ENCODE results near the gene SNRPE. TPM values are rescaled to one million over a fixed set of nuclear protein-coding genes. Genes with fewer than 3 reads are reported as not detected.

Gene SNRPE
- total RNA-seq (2021; ENCODE audit: unreplicated experiment) = 217 TPM
- polyA plus RNA-seq (2012; ENCODE audit: insufficient read length) = 164 TPM
- Bru-seq, nascent RNA = percentile 96 among the genes with signal in this experiment
- percentile 91 among the genes with signal in this experiment for BruChase-seq, experiment 1, labeled RNA remaining after a 2-hour chase
- percentile 94 among the genes with signal in this experiment for BruChase-seq, experiment 2, labeled RNA remaining after a 6-hour chase
- long read RNA-seq, transcript SNRPE-202 (5 exons, 942 nt) = major isoform, 130 of 154 reads
- long read RNA-seq, partial matches to known transcripts = 0 of 154 reads
- long read RNA-seq, other reads (novel, unspliced or antisense) = 20 of 154 reads

DNA sequence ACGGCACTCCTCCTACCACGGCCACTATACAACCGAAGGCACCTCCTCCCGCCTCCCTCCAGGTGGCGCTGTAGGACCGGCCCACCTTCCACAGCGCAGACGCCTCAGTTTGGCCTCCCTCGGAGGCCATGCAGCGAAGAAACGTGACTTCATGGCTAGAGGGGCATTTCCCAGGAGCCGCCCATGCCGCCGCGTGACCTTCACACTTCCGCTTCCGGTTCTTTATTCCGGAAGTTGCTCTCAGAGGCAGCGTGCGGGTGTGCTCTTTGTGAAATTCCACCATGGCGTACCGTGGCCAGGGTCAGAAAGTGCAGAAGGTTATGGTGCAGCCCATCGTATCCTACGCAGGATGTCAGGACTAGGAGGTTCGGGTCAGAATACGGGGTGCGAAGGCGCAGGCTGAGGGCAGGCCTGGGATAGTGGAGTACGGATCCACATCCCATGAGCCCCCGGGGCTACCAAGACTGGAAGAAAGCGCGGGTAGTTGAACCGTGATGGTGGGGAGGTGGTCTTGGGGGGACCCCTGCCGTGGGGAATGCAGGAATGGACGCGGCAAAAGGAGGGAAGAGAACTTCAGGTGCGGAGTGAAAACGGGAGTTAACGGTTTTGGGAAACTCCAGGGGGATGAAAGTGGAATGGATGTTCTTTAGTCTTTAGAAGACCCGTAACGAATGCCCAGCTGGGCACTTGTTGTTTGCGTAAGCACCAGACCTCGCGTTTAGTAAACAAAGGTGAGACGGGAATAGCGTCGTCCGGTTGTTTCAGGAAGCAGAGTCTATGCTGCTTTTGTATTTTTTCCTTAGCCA, at the start of gene SNRPE:
Gene SNRPE (plus strand): TSS at position 221 of the 806 bp plus-strand sequence. CDS start 61 bp downstream, at position 282.
- ChIA-PET POLR2A (interaction anchor here (0.6 kb wide), 1 partner anchor 263 kb away, joined by 5 read pairs; no protein-coding TSS in a partner anchor), CTCF (interaction anchor here (0.7 to 1.9 kb wide), 2 partner anchors 267 to 486 kb away, joined by 4 to 10 read pairs; no protein-coding TSS in a partner anchor)
- peak; percentile 97 for ATAC-seq
- intact Hi-C loops (cut with micrococcal nuclease; ENCODE audit: unreplicated experiment) = loop anchor here (5.0 to 10.0 kb wide), 2 partner anchors 346 to 503 kb away; no protein-coding TSS in a partner anchor
- BruUV-seq (replicated peaks) = no TSS peak
- Histone ChIP-seq H3K4me1 (ENCODE audit: control insufficient read depth, insufficient read depth, low read length) (peaks cover 16% of the 10 kb centered on the region), H3K4me3 (ENCODE audit: low read depth in 2 of 2, low read length in 2 of 2) (peak within 1 kb of the TSS; percentile 91 to 97), H3K9me3 (ENCODE audit: control insufficient read depth, insufficient read depth, low read depth, low read length) (no peaks in the 10 kb centered on the region), H3K27ac (ENCODE audit: low read length) (peak within 1 kb of the TSS; percentile 98), H3K27me3 (ENCODE audit: control insufficient read depth, insufficient read depth, low read length) (no peaks in the 10 kb centered on the region), H3K36me3 (ENCODE audit: control insufficient read depth, insufficient read depth, low read length) (peaks cover 29% of the 10 kb centered on the region)
- DNase-seq (ENCODE audit: low read depth, low spot score) = peak; percentile 95
- in situ Hi-C loops (cut with HindIII; ENCODE audit: low pct_unique_long_range_greater_than_20kb, low sequenced_read_pairs) = loop anchor here (25.0 kb wide), 1 partner anchor 276 kb away; no protein-coding TSS in a partner anchor
- TF ChIP-seq TCF7L2 (IDR thresholded peaks at IDR 0.05; ENCODE audit: low read depth, low read length) (peak; percentile 51; the same call in 1 of the 2 replicates), CTCF (IDR thresholded peaks at IDR 0.05) (peak; percentile 98), POLR2AphosphoS5 (IDR thresholded peaks at IDR 0.05; ENCODE audit: low read depth, low read length) (peak; percentile 86), SIN3A (IDR thresholded peaks at IDR 0.05; ENCODE audit: borderline replicate concordance, insufficient read depth, low read depth, low read length) (peak; percentile 67; the same call in 1 of the 2 replicates)
- TF ChIP-seq, protein P1, sequence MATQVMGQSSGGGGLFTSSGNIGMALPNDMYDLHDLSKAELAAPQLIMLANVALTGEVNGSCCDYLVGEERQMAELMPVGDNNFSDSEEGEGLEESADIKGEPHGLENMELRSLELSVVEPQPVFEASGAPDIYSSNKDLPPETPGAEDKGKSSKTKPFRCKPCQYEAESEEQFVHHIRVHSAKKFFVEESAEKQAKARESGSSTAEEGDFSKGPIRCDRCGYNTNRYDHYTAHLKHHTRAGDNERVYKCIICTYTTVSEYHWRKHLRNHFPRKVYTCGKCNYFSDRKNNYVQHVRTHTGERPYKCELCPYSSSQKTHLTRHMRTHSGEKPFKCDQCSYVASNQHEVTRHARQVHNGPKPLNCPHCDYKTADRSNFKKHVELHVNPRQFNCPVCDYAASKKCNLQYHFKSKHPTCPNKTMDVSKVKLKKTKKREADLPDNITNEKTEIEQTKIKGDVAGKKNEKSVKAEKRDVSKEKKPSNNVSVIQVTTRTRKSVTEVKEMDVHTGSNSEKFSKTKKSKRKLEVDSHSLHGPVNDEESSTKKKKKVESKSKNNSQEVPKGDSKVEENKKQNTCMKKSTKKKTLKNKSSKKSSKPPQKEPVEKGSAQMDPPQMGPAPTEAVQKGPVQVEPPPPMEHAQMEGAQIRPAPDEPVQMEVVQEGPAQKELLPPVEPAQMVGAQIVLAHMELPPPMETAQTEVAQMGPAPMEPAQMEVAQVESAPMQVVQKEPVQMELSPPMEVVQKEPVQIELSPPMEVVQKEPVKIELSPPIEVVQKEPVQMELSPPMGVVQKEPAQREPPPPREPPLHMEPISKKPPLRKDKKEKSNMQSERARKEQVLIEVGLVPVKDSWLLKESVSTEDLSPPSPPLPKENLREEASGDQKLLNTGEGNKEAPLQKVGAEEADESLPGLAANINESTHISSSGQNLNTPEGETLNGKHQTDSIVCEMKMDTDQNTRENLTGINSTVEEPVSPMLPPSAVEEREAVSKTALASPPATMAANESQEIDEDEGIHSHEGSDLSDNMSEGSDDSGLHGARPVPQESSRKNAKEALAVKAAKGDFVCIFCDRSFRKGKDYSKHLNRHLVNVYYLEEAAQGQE (IDR thresholded peaks at IDR 0.05; ENCODE audit: insufficient read depth in 1 of 2, low read depth in 2 of 2, low read length in 1 of 2) = no peak

GRCh38 chr1:203813581-203814341, 47.6 kb upstream of the SNRPE start:
- DNase-seq (ENCODE audit: low read depth, low spot score) = no peak
- no peak for TF ChIP-seq POLR2AphosphoS5 (IDR thresholded peaks at IDR 0.05; ENCODE audit: low read depth, low read length)
- POLR2A ChIA-PET = no interaction called here
- no peak for ATAC-seq
- Histone ChIP-seq H3K36me3 (ENCODE audit: control insufficient read depth, insufficient read depth, low read length) (peaks cover 10% of the 10 kb centered on the region), H3K27me3 (ENCODE audit: control insufficient read depth, insufficient read depth, low read length) (no peaks in the 10 kb centered on the region), H3K27ac (ENCODE audit: low read length) (no peak overlapping the region), H3K4me3 (ENCODE audit: low read depth in 2 of 2, low read length in 2 of 2) (no peak overlapping the region), H3K9me3 (ENCODE audit: control insufficient read depth, insufficient read depth, low read depth, low read length) (no peaks in the 10 kb centered on the region), H3K4me1 (ENCODE audit: control insufficient read depth, insufficient read depth, low read length) (no peaks in the 10 kb centered on the region)
- no TSS peak for BruUV-seq (replicated peaks)
- in situ Hi-C loops (cut with HindIII; ENCODE audit: low pct_unique_long_range_greater_than_20kb, low sequenced_read_pairs) (no loop called here), intact Hi-C loops (cut with micrococcal nuclease; ENCODE audit: unreplicated experiment) (no loop called here)
- CTCF ChIA-PET = interaction anchor here (0.5 kb wide), 1 partner anchor 217 kb away, joined by 3 read pairs; no protein-coding TSS in a partner anchor

Data from Panc1 (cell line).